Activated CD8-positive, alpha-beta memory T cell treated with anti-CD3 and anti-CD28 coated beads, Interleukin-2, amount 10 ng/mL, durations not matched to agents 7 days and 5 days (primary cell): ENCODE data around the gene TCF12. TPM values are rescaled to one million over a fixed set of nuclear protein-coding genes. Genes with fewer than 3 reads are reported as not detected.

Experiments
- ATAC-seq: fragments of 150-1000 bp; cut with Tn5 transposase; one replicate; pipeline ENCODE4 v1.10.0; 2021; ENCODE audit warnings: moderate library complexity
- CTCF ChIA-PET: fragments of 350-600 bp; sonication (Branson Sonifier 250); formaldehyde crosslinking; loops from one replicate; lab custom pipeline; 2021; ENCODE audit warnings: antibody characterized with exemption; lab: Charles Lee
- DNase-seq: peaks from one replicate; pipeline ENCODE4 v3.0.0-alpha.2; 2020
- H3K27ac Mint-ChIP-seq: one replicate; pipeline ENCODE4 v1.8.0; 2021; ENCODE audit warnings: mild to moderate bottlenecking, mixed read lengths
- H3K27me3 Mint-ChIP-seq: one replicate; pipeline ENCODE4 v1.8.0; 2021; ENCODE audit warnings: mixed read lengths
- H3K36me3 Mint-ChIP-seq: one replicate; pipeline ENCODE4 v1.8.0; 2021; ENCODE audit warnings: mild to moderate bottlenecking, mixed read lengths
- H3K4me1 Mint-ChIP-seq: one replicate; pipeline ENCODE4 v1.8.0; 2021; ENCODE audit warnings: mixed read lengths
- H3K4me3 Mint-ChIP-seq: one replicate; pipeline ENCODE4 v1.8.0; 2021; ENCODE audit warnings: mild to moderate bottlenecking, moderate library complexity, mixed read lengths
- H3K9me3 Mint-ChIP-seq: one replicate; pipeline ENCODE4 v1.8.0; 2022; ENCODE audit warnings: low read depth, mixed read lengths
- total RNA-seq, 2 experiments: library from RNA; stranded (reverse); gene quantifications; one replicate each; pipeline ENCODE4 v1.2.3, GENCODE V29; 2021

The TCF12 gene
- total RNA-seq, 2 experiments from 2014 or later: 75.4 to 89.0 TPM

- Mint-ChIP-seq H3K36me3 (no peaks in the 10 kb centered on the region), H3K9me3 (no peaks in the 10 kb centered on the region), H3K4me3 (no peak overlapping the region), H3K27ac (no peak overlapping the region), H3K27me3 (peaks cover 16% of the 10 kb centered on the region), H3K4me1 (peaks cover 2% of the 10 kb centered on the region)
- DNase-seq (no peak), ATAC-seq (no peak)
- CTCF ChIA-PET: no interaction called here
These were observed 406.1 kb downstream of the TCF12 start for GRCh38 chr15:57324590-57324890.

GRCh38 chr15:57324944-57325679 is 406.7 kb downstream of the TCF12 start:
- CTCF ChIA-PET: no interaction called here
- H3K27me3 Mint-ChIP-seq: peaks cover 17% of the 10 kb centered on the region
- H3K36me3 Mint-ChIP-seq: no peaks in the 10 kb centered on the region
- H3K4me1 Mint-ChIP-seq: peaks cover 7% of the 10 kb centered on the region
- no peak overlapping the region for H3K4me3 Mint-ChIP-seq
- ATAC-seq (no peak), DNase-seq (no peak)
- H3K27ac Mint-ChIP-seq: no peak overlapping the region
- H3K9me3 Mint-ChIP-seq: no peaks in the 10 kb centered on the region

GRCh38 chr15:57326196-57326595 is 407.8 kb downstream of the TCF12 start:
- H3K9me3 Mint-ChIP-seq: no peaks in the 10 kb centered on the region

GRCh38 chr15:57327985-57328471 is 409.6 kb downstream of the TCF12 start:
- ATAC-seq (no peak), DNase-seq (no peak)
- Mint-ChIP-seq H3K27me3 (peaks cover 23% of the 10 kb centered on the region), H3K4me1 (peaks cover 12% of the 10 kb centered on the region), H3K27ac (no peak overlapping the region), H3K4me3 (no peak overlapping the region), H3K9me3 (no peaks in the 10 kb centered on the region), H3K36me3 (no peaks in the 10 kb centered on the region)
- CTCF ChIA-PET: interaction anchor here (1.6 kb wide), 1 partner anchor 22 kb away, joined by 4 read pairs; no protein-coding TSS in a partner anchor

More at GRCh38 chr15:57326196-57326595, 407.8 kb downstream of the TCF12 start:
- no peak for DNase-seq
- CTCF ChIA-PET: no interaction called here
- Mint-ChIP-seq H3K4me1 (peaks cover 12% of the 10 kb centered on the region), H3K27ac (no peak overlapping the region), H3K36me3 (no peaks in the 10 kb centered on the region), H3K4me3 (no peak overlapping the region), H3K27me3 (peaks cover 23% of the 10 kb centered on the region)
- no peak for ATAC-seq

- H3K9me3 Mint-ChIP-seq: no peaks in the 10 kb centered on the region
- H3K4me1 Mint-ChIP-seq: peaks cover 12% of the 10 kb centered on the region
- ATAC-seq (no peak), DNase-seq (no peak)
- no peak overlapping the region for H3K27ac Mint-ChIP-seq
- CTCF ChIA-PET: interaction anchor here (1.6 kb wide), 1 partner anchor 22 kb away, joined by 4 read pairs; no protein-coding TSS in a partner anchor
- H3K27me3 Mint-ChIP-seq: peaks cover 23% of the 10 kb centered on the region
- no peaks in the 10 kb centered on the region for H3K36me3 Mint-ChIP-seq
- H3K4me3 Mint-ChIP-seq: no peak overlapping the region
These were observed 410.0 kb downstream of the TCF12 start for GRCh38 chr15:57328479-57328878.

- ATAC-seq: no peak
- Mint-ChIP-seq H3K9me3 (no peaks in the 10 kb centered on the region), H3K27ac (no peak overlapping the region), H3K27me3 (peaks cover 23% of the 10 kb centered on the region), H3K4me1 (peaks cover 12% of the 10 kb centered on the region), H3K36me3 (no peaks in the 10 kb centered on the region), H3K4me3 (no peak overlapping the region)
- DNase-seq: no peak
- CTCF ChIA-PET: interaction anchor here (1.6 kb wide), 1 partner anchor 22 kb away, joined by 4 read pairs; no protein-coding TSS in a partner anchor
These were observed 410.5 kb downstream of the TCF12 start for GRCh38 chr15:57328897-57329296.

- peaks cover 10% of the 10 kb centered on the region for H3K4me1 Mint-ChIP-seq
- CTCF ChIA-PET: no interaction called here
- DNase-seq: no peak
- H3K9me3 Mint-ChIP-seq: no peaks in the 10 kb centered on the region
- no peak overlapping the region for H3K27ac Mint-ChIP-seq
- no peaks in the 10 kb centered on the region for H3K36me3 Mint-ChIP-seq
- peaks cover 25% of the 10 kb centered on the region for H3K27me3 Mint-ChIP-seq
- no peak for ATAC-seq
- H3K4me3 Mint-ChIP-seq: no peak overlapping the region
These were observed 411.3 kb downstream of the TCF12 start for GRCh38 chr15:57329582-57330367.

- no peak overlapping the region for H3K4me3 Mint-ChIP-seq
- DNase-seq: no peak
- no peak overlapping the region for H3K27ac Mint-ChIP-seq
- CTCF ChIA-PET: interaction anchor here (0.6 kb wide), 2 partner anchors 17 to 27 kb away, joined by 3 read pairs; no protein-coding TSS in a partner anchor
- no peaks in the 10 kb centered on the region for H3K36me3 Mint-ChIP-seq
- H3K27me3 Mint-ChIP-seq: peaks cover 29% of the 10 kb centered on the region
- peaks cover 10% of the 10 kb centered on the region for H3K4me1 Mint-ChIP-seq
- no peaks in the 10 kb centered on the region for H3K9me3 Mint-ChIP-seq
- no peak for ATAC-seq
These were observed 412.3 kb downstream of the TCF12 start for GRCh38 chr15:57330619-57331340.

GRCh38 chr15:57332326-57332725 is 413.9 kb downstream of the TCF12 start:
- H3K4me1 Mint-ChIP-seq: peaks cover 10% of the 10 kb centered on the region
- no peak for ATAC-seq
- no peak for DNase-seq
- H3K27me3 Mint-ChIP-seq: peaks cover 31% of the 10 kb centered on the region
- no peaks in the 10 kb centered on the region for H3K9me3 Mint-ChIP-seq
- no peak overlapping the region for H3K4me3 Mint-ChIP-seq
- no peak overlapping the region for H3K27ac Mint-ChIP-seq
- H3K36me3 Mint-ChIP-seq: no peaks in the 10 kb centered on the region
- CTCF ChIA-PET: no interaction called here

GRCh38 chr15:57333487-57333886 is 415.0 kb downstream of the TCF12 start:
- no peak overlapping the region for H3K27ac Mint-ChIP-seq
- H3K4me3 Mint-ChIP-seq: no peak overlapping the region
- no peaks in the 10 kb centered on the region for H3K9me3 Mint-ChIP-seq
- no peaks in the 10 kb centered on the region for H3K36me3 Mint-ChIP-seq
- CTCF ChIA-PET: no interaction called here
- peaks cover 10% of the 10 kb centered on the region for H3K4me1 Mint-ChIP-seq
- ATAC-seq (no peak), DNase-seq (no peak)
- H3K27me3 Mint-ChIP-seq: peaks cover 22% of the 10 kb centered on the region

GRCh38 chr15:57334257-57334656 is 415.8 kb downstream of the TCF12 start:
- H3K4me1 Mint-ChIP-seq: peaks cover 10% of the 10 kb centered on the region
- no peak overlapping the region for H3K4me3 Mint-ChIP-seq
- DNase-seq (no peak), ATAC-seq (no peak)
- H3K9me3 Mint-ChIP-seq: no peaks in the 10 kb centered on the region
- H3K36me3 Mint-ChIP-seq: no peaks in the 10 kb centered on the region
- H3K27ac Mint-ChIP-seq: no peak overlapping the region
- CTCF ChIA-PET: no interaction called here
- peaks cover 20% of the 10 kb centered on the region for H3K27me3 Mint-ChIP-seq

- H3K4me3 Mint-ChIP-seq: no peak overlapping the region
- H3K36me3 Mint-ChIP-seq: no peaks in the 10 kb centered on the region
- H3K27me3 Mint-ChIP-seq: peaks cover 14% of the 10 kb centered on the region
- ATAC-seq: no peak
- DNase-seq: no peak
- peaks cover 3% of the 10 kb centered on the region for H3K4me1 Mint-ChIP-seq
- H3K27ac Mint-ChIP-seq: no peak overlapping the region
- CTCF ChIA-PET: no interaction called here
- no peaks in the 10 kb centered on the region for H3K9me3 Mint-ChIP-seq
These were observed 416.9 kb downstream of the TCF12 start for GRCh38 chr15:57335293-57335715.

GRCh38 chr15:57335719-57336118 is 417.3 kb downstream of the TCF12 start:
- ATAC-seq: no peak
- CTCF ChIA-PET: interaction anchor here (0.6 kb wide), 1 partner anchor 889 kb away, joined by 3 read pairs; no protein-coding TSS in a partner anchor
- no peaks in the 10 kb centered on the region for H3K4me1 Mint-ChIP-seq

More at GRCh38 chr15:57335719-57336118, 417.3 kb downstream of the TCF12 start:
- H3K36me3 Mint-ChIP-seq: no peaks in the 10 kb centered on the region
- DNase-seq: no peak
- peaks cover 10% of the 10 kb centered on the region for H3K27me3 Mint-ChIP-seq
- no peak overlapping the region for H3K4me3 Mint-ChIP-seq
- no peaks in the 10 kb centered on the region for H3K9me3 Mint-ChIP-seq
- no peak overlapping the region for H3K27ac Mint-ChIP-seq
